Adrenal gland (tissue), 5 donors: Measurements from ENCODE around the gene GIMD1.

Experiments used
- CTCF ChIP-seq, 6 experiments: fragments of 450-650 bp in 4 of 6; fragments of 200-600 bp in 2 of 6; sonication (generic) in 1 of 6; IDR thresholded peaks; 1 replicate in 5 of 6; 2 replicates in 1 of 6; pipeline versions ENCODE4 v1.5.1 to v1.8.0; 2016 to 2021; ENCODE audit warnings: antibody characterized with exemption in 6 of 6, mild to moderate bottlenecking in 2 of 6, moderate library complexity in 1 of 6
- POLR2A ChIP-seq, 2 donors: fragments of 450-650 bp; IDR thresholded peaks; one replicate each; pipeline ENCODE4 v1.6.1; 2017; ENCODE audit warnings: antibody characterized with exemption in 2 of 2, mild to moderate bottlenecking in 2 of 2, moderate library complexity in 1 of 2
- donor health status: DM: no; HTN: no; CAD: no.

DNA sequence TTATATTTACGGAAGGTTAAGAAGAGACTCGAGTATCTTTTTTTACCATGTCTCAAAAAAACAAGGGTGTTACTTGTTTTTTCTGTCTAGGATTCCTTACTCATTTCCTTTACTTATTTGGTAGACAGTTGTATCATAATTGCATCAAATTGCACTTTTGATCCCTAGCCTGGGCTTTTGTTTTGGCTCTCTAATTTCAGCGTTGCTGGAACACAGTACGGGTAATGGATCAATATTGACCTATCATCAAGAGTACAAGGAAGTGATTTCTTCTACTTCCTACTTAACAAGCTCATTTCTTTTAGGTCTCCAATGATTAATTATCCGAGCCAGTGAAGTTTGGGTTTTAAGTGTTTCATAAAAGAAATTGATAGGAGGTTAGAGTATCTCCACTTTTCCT lies 35.4 kb downstream of the GIMD1 start:
- TF ChIP-seq POLR2A (IDR thresholded peaks at IDR 0.05) (no peak), CTCF (IDR thresholded peaks at IDR 0.05) (no peak)
